HG02884 (cell line): ENCODE data around the gene EFCC1.

ENCODE experiments used
- ATAC-seq: cut with Tn5 transposase; IDR thresholded peaks from one replicate; pipeline ENCODE4 v1.9.1; 2021; ENCODE audit warnings: mild to moderate bottlenecking, moderate library complexity; ENCODE audit not compliant: unreplicated experiment

The EFCC1 gene

DNA sequence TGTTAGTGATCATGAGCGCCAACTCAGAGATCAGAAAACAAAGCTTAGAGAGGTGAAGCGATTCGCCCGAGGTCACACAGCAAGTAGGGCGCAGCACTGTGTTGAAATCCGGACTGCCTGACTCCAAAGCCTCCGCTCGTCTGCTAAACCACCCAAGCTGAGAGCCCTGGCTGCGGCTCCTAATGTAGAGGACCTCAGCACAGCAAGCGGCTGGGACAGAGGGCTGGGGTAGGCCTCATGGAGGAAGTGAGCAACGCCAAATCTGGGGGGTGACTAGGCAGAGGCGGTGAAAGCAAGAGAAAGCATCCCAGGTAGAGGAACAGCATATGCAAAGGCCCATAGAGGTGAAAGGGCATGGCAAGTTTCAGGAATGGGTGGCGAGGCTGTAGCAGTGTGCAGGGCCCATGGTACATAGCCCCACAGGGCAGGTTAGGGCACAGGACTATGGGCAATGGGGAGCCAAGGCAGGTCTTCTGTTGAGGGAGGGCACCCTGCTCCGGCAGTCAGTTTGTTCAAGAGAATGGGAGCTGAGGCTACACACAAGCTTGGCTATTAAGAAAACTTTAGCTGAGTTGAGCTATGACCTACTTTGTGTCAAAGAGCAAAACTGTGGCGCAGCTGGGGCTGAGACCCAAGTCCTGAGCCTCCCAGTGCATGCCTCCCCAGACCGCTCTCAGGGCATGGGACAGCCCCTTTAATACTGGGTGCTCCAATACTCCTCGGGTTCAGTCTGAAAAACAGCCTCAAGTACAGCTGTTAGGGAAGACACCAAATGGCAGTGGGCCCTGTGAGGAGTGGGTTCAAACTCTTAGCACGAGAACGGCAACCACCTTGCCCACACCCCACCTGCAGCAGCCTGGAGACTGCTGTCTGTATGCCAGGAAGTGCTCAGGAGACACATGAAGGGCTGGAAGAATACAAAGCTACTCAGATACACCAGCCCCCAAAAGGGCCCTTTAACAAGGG lies 6.2 kb upstream of the EFCC1 start:
- ATAC-seq, result no peak

DNA sequence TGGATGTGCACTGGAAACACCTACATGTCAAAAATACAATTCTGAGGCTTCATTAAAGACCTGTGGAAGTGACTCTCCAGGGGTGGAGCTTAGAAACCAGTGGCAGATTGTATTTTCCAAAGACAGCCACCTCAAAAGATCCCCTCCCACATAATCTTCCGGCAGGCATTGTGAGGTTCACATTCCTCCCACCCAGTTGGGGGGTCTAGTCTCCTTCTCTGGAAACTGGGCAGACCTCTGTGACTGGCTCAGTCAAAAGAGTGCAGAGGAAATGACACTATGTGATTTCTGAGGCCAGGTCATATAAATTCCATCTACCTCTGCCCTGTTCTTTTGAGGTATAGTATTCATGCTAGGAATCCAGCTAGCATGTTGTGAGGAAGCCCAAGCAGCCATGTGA lies 5.4 kb upstream of the EFCC1 start:
- no peak for ATAC-seq

- no peak for ATAC-seq
Observed at GRCh38 chr3:128996200-128996599, 4.9 kb upstream of the EFCC1 start.

DNA sequence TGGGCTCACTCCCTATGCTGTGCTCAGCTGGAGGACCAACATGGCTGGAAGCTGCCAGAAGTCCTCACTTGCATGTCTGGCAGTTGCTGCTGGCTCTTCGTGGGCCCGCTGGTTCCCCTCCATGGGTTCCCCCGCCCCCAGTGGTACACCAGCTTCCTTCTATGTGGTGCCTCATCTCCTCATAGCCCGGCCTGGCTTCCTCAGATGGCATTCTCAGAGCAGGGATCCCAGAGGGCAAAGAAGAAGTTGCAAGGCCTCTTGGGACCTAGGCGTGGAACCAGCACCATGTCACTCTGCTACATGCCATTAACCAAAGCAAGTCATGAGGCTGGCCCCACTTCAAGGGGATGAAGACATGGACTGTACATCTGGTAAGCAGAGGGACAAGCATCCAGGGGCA lies 4.4 kb upstream of the EFCC1 start:
- no peak for ATAC-seq

GRCh38 chr3:128997486-128998133 lies 3.5 kb upstream of the EFCC1 start:
- no peak for ATAC-seq

- ATAC-seq, result no peak
Observed at GRCh38 chr3:128998561-128998960, 2.5 kb upstream of the EFCC1 start.

DNA sequence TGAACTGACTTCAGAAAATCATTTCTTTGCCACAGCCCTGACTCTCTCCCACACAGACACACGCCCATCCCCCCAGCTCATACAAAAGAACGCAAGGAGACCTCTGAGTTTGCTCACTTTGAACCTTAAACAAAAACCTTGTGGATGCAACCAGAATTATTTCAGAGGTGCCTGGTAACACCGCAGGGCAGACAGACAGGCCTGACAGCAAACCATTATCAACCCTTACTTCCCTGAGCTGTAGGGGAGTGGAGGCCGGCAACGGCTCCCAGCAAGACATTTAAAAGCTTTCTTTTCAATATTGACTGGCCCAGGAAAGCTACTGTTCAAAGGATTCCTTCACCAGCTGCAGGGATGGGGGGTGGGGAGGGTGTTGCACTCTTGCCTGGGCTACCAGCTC lies 2.0 kb upstream of the EFCC1 start:
- no peak for ATAC-seq

GRCh38 chr3:129000742-129001100 lies 383 bp upstream of the EFCC1 start:
- no peak for ATAC-seq

- ATAC-seq, result no peak
Observed at GRCh38 chr3:129001806-129002572, 885 bp downstream of the EFCC1 start.

- no peak for ATAC-seq
Observed at GRCh38 chr3:129002573-129003569, 1.8 kb downstream of the EFCC1 start.

- no peak for ATAC-seq
Observed at GRCh38 chr3:129003578-129004112, 2.5 kb downstream of the EFCC1 start.

DNA sequence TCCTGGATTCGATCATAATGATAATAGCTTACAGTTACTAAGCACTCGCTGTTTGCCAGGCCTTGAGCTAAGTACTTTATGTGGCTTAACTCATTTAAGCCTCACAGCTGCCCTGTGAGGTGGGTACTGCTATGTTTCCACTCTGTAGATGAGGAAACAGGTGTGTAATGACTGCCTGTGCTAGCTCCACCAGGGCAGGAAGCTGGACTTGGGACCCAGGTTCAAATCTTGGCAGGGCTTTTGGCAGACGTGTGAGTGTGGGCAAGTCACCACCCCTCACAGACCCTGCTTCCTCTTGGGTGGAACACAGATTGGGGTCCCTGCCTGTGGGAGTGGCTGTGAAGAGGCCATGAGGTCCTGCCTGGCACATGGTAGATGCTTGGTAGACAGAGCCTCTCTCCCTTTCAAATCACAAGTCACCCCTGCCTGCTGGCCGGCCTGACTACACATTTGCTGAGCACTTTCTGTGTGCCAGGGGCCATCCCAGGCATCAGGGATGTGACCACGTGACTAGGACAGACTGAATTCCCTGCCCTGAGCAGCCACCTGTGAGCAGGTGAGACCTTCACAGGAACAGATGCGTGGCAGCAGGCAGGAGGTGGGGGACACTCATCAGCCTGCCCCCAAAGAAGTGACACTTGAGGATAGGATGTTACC lies 3.7 kb downstream of the EFCC1 start:
- no peak for ATAC-seq

DNA sequence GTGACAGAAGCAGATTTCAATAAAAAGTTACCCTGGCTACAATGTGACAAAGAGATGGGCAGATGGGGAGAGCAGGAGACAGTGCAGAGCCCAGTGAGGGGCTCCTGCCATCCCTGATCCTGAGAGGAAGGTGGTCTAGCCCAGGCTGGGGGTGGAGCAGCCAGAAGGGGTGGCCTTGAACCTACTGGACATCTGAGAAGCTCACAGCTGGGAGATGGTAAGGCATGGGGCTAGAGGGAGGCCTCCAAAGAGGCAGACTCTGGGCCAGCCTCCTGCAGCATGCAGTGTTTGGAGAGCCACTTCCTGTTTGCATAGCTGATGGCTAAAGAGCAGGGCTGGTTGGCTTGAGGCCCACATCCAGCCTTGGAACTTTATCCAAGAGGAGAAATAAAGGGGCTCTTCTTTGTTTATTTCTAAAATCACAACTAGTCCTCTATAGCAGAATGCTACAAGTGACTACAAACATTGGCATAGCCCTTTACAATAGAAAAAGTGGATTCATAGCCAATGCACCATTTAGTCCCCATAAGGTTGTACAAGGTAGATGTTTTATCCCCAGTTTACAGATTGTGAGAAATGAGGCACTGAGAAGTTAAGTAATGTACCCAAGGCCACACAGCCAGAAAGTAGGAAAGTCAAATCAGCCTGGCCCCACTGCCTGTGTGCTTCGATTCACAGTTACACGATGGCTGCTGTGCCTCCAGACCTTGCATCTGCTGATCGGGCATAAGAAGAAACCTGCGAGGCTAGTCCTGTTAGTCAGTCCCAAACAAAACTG lies 4.6 kb downstream of the EFCC1 start:
- ATAC-seq, result no peak

- no peak for ATAC-seq
Observed at GRCh38 chr3:129006864-129007263, 5.8 kb downstream of the EFCC1 start.

GRCh38 chr3:129007792-129008191 lies 6.7 kb downstream of the EFCC1 start:
- ATAC-seq, result no peak

GRCh38 chr3:129009266-129009665 lies 8.2 kb downstream of the EFCC1 start:
- no peak for ATAC-seq

GRCh38 chr3:129010310-129010956 lies 9.3 kb downstream of the EFCC1 start:
- no peak for ATAC-seq

GRCh38 chr3:129013491-129013891 lies 12.4 kb downstream of the EFCC1 start:
- ATAC-seq, result no peak
